ENCODE results near the gene TSPY1. TPM values are rescaled to one million over a fixed set of nuclear protein-coding genes. Genes with fewer than 3 reads are reported as not detected.
"Not testable (repeated sequence)": the region's sequence is repeated elsewhere in the genome, so short reads cannot be mapped to it uniquely, and the experiment has no call there.

TSPY1 gene
- total and polyA plus RNA-seq, 2 of the 13 experiments (the other 11 are each of a cell fraction or from before 2014, with no cell fraction given) = not detected

GRCh38 chrY:9516287-9516686 lies 49.5 kb downstream of the TSPY1 start:
- BruUV-seq (replicated peaks); H3K9ac ChIP-seq (ENCODE audit: insufficient read depth, low read depth, low read length); intact Hi-C loops (cut with micrococcal nuclease; ENCODE audit: unreplicated experiment); H3K4me2 ChIP-seq (ENCODE audit: low read depth, low read length); CTCF ChIA-PET (ENCODE audit: low intra/inter-chr PET ratio, low total read pairs); H3K4me1 ChIP-seq (ENCODE audit: insufficient read depth, low read length); H2AFZ ChIP-seq (ENCODE audit: low read length); H3K27ac ChIP-seq (ENCODE audit: extremely low read length, insufficient read depth, low read length); DNase-seq (ENCODE audit: low spot score); H4K20me1 ChIP-seq (ENCODE audit: insufficient read depth, low read length); H3K27me3 ChIP-seq (ENCODE audit: control insufficient read depth in 1 of 2, insufficient read depth in 2 of 2, low read length in 2 of 2); ATAC-seq; in situ Hi-C loops (cut with HindIII; ENCODE audit: extremely low pct_ligation_motif_present, low pct_unique_long_range_greater_than_20kb); H3K36me3 ChIP-seq (replicated peaks in 1 of 2; ENCODE audit: control insufficient read depth in 1 of 2, insufficient read depth in 2 of 2, low read length in 2 of 2); H3K79me2 ChIP-seq (ENCODE audit: insufficient read depth, low read length); H3K9me3 ChIP-seq (ENCODE audit: low read length); FAIRE-seq; POLR2A ChIA-PET; H3K4me3 ChIP-seq (replicated peaks in 1 of 3; ENCODE audit: insufficient read depth in 1 of 3, low read depth in 2 of 3, low read length in 3 of 3): not testable (repeated sequence)
- 31% methylated on average over 5 of the region's 12 CpGs for WGBS (ENCODE audit: low lambda C conversion rate)

Other genes with a start within 250 kb of the TSPY1 start
- gene TSPY4, start 129.5 kb upstream of the TSPY1 start, total RNA-seq (2016; rRNA removed; fragmentation: Illumina TruSeq; extraction: Trizol) = not detected in 2 replicates
- not detected in 2 replicates for gene TSPY4, start 129.5 kb upstream of the TSPY1 start, polyA plus RNA-seq (2011; rRNA removed)
- gene TSPY8, start 109.2 kb upstream of the TSPY1 start, total RNA-seq (2016; rRNA removed; fragmentation: Illumina TruSeq; extraction: Trizol) = not detected in 2 replicates
- not detected in 2 replicates for gene TSPY8, start 109.2 kb upstream of the TSPY1 start, polyA plus RNA-seq (2011; rRNA removed)
- gene TSPY3, start 68.5 kb upstream of the TSPY1 start, total RNA-seq (2016; rRNA removed; fragmentation: Illumina TruSeq; extraction: Trizol) = not detected in 2 replicates
- gene TSPY3, start 68.5 kb upstream of the TSPY1 start, polyA plus RNA-seq (2011; rRNA removed) = not detected in 2 replicates
- gene TSPY9, start 20.3 kb downstream of the TSPY1 start, total RNA-seq (2016; rRNA removed; fragmentation: Illumina TruSeq; extraction: Trizol) = not detected in 2 replicates
- not detected in 2 replicates for gene TSPY9, start 20.3 kb downstream of the TSPY1 start, polyA plus RNA-seq (2011; rRNA removed)
- not detected in 2 replicates for gene TSPY10, start 60.9 kb downstream of the TSPY1 start, total RNA-seq (2016; rRNA removed; fragmentation: Illumina TruSeq; extraction: Trizol)
- not detected in 2 replicates for gene TSPY10, start 60.9 kb downstream of the TSPY1 start, polyA plus RNA-seq (2011; rRNA removed)